ENCODE results near the gene CCKAR. TPM values are rescaled to one million over a fixed set of nuclear protein-coding genes. Genes with fewer than 3 reads are reported as not detected.

The CCKAR gene, protein sequence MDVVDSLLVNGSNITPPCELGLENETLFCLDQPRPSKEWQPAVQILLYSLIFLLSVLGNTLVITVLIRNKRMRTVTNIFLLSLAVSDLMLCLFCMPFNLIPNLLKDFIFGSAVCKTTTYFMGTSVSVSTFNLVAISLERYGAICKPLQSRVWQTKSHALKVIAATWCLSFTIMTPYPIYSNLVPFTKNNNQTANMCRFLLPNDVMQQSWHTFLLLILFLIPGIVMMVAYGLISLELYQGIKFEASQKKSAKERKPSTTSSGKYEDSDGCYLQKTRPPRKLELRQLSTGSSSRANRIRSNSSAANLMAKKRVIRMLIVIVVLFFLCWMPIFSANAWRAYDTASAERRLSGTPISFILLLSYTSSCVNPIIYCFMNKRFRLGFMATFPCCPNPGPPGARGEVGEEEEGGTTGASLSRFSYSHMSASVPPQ
- not detected in 2 replicates for total RNA-seq

GRCh38 chr4:26490111-26490959 lies at the start of gene CCKAR:
TSS of gene CCKAR (minus strand) at chr4:26490484. CDS start at chr4:26490267, 217 bp downstream.
- DNase-seq, result no peak
- Mint-ChIP-seq H3K36me3 (ENCODE audit: low read depth) (no peaks in the 10 kb centered on the region), H3K4me1 (no peaks in the 10 kb centered on the region), H3K27ac (no peak within 1 kb of the TSS), H3K4me3 (no peak within 1 kb of the TSS), H3K27me3 (peaks cover 9% of the 10 kb centered on the region), H3K9me3 (no peaks in the 10 kb centered on the region)
- intact Hi-C loops (cut with micrococcal nuclease), result no loop called here

GRCh38 chr4:26533685-26534084 lies 43.4 kb upstream of the CCKAR start:
- intact Hi-C loops (cut with micrococcal nuclease), result no loop called here
- Mint-ChIP-seq H3K27ac (no peak overlapping the region), H3K4me3 (no peak overlapping the region), H3K9me3 (no peaks in the 10 kb centered on the region), H3K4me1 (no peaks in the 10 kb centered on the region), H3K27me3 (no peaks in the 10 kb centered on the region), H3K36me3 (ENCODE audit: low read depth) (no peaks in the 10 kb centered on the region)
- no peak for DNase-seq

DNA sequence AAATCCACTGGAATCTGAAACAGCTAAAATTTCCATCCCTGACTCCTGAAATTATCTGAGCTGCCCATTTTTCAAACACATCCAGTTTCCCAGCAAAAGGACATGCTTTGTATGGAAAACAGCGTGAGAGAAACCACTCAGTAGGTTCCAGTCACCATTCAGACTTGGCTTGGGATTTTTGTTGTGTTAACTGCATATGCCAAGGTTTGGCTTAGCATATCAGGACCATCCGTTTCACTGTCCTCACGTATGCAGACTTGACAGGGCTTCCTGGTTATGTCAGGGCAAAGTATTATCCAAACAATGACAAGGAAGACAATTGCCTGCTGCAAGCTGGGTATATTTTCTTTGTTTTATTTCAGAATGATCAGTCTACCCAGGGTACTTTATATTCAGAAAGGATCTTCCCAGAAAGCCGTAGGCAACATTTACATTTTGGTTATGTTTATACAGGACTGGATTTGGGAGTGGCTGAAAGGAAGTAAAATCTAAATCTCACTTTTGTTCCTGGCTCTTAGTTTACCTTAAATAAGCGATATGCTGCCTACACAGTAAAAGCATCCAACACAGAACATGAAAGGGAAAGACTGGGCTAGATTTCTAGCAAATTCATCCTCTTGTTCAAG lies 41.3 kb upstream of the CCKAR start:
- Mint-ChIP-seq H3K4me3 (no peak overlapping the region), H3K9me3 (no peaks in the 10 kb centered on the region), H3K27ac (no peak overlapping the region), H3K4me1 (no peaks in the 10 kb centered on the region), H3K36me3 (ENCODE audit: low read depth) (no peaks in the 10 kb centered on the region), H3K27me3 (no peaks in the 10 kb centered on the region)
- intact Hi-C loops (cut with micrococcal nuclease), result no loop called here
- no peak for DNase-seq

GRCh38 chr4:26530099-26530498 lies 39.8 kb upstream of the CCKAR start:
- H3K36me3 Mint-ChIP-seq (ENCODE audit: low read depth), result no peaks in the 10 kb centered on the region
- DNase-seq, result no peak
- H3K4me3 Mint-ChIP-seq, result no peak overlapping the region

GRCh38 chr4:26529479-26529878 lies 39.2 kb upstream of the CCKAR start:
- H3K4me3 Mint-ChIP-seq, result no peak overlapping the region
- H3K27ac Mint-ChIP-seq, result no peak overlapping the region
- intact Hi-C loops (cut with micrococcal nuclease), result no loop called here
- no peaks in the 10 kb centered on the region for H3K36me3 Mint-ChIP-seq (ENCODE audit: low read depth)
- no peak for DNase-seq
- no peaks in the 10 kb centered on the region for H3K27me3 Mint-ChIP-seq
- no peaks in the 10 kb centered on the region for H3K4me1 Mint-ChIP-seq
- H3K9me3 Mint-ChIP-seq, result no peaks in the 10 kb centered on the region

More at GRCh38 chr4:26530099-26530498, 39.8 kb upstream of the CCKAR start:
- Mint-ChIP-seq H3K4me1 (no peaks in the 10 kb centered on the region), H3K27me3 (no peaks in the 10 kb centered on the region), H3K27ac (no peak overlapping the region), H3K9me3 (no peaks in the 10 kb centered on the region)
- intact Hi-C loops (cut with micrococcal nuclease), result no loop called here

DNA sequence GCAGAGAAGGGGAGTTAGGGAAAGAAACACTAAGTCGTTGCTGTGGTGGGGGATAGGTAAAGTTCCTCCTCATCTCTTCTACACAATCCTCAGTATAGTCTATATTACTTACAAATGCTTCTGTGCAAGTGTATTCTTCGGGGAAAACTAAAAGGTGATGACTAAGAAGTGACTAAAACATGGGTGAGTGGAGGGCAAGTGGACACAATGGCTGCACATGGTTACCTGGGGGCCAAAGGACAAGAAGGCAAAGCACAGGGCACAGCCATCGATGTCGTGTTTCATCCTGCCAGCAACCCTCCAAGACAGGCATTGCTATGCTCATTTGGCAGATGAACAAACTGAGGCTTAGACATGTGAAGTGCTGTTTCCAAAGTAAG lies 35.5 kb upstream of the CCKAR start:
- H3K27me3 Mint-ChIP-seq, result no peaks in the 10 kb centered on the region
- no peaks in the 10 kb centered on the region for H3K9me3 Mint-ChIP-seq
- no peak for DNase-seq

DNA sequence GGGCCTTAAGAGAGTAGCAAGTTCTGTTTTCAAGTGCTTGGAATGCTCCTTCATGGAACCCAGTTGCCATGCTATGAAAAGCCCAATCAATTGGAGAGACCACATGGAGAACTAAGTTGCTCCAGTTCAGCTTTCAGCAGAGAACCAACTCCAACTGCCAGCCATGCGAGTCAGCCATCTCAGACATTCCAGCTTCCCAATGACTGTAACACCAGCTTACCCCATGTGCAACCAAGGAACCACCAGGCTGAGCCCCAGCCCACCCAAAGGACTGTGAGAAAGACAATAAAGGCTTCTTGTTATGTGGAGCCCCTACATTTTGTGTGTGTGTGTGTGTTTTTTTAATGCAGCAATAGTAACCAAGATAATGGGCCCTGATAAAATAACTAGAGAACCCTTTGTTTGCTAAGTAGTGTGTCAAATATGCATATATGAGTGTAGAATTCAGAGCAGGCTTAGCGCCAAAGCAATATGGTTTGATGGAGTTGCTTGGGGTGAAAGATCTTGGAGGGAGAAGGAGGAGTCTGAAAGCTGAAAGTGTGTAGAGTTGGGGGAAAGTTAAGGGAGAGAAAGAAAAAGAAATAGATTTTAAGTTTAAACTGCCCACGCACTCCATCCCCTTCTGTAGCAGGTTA lies 35.0 kb upstream of the CCKAR start:
- DNase-seq, result no peak
- H3K27ac Mint-ChIP-seq, result no peak overlapping the region
- no peaks in the 10 kb centered on the region for H3K4me1 Mint-ChIP-seq
- H3K36me3 Mint-ChIP-seq (ENCODE audit: low read depth), result no peaks in the 10 kb centered on the region
- H3K9me3 Mint-ChIP-seq, result no peaks in the 10 kb centered on the region
- intact Hi-C loops (cut with micrococcal nuclease), result no loop called here
- H3K27me3 Mint-ChIP-seq, result peaks cover 2% of the 10 kb centered on the region
- no peak overlapping the region for H3K4me3 Mint-ChIP-seq

More for the DNA sequence above, 35.5 kb upstream of the CCKAR start:
- no peaks in the 10 kb centered on the region for H3K4me1 Mint-ChIP-seq
- no peaks in the 10 kb centered on the region for H3K36me3 Mint-ChIP-seq (ENCODE audit: low read depth)
- H3K4me3 Mint-ChIP-seq, result no peak overlapping the region
- H3K27ac Mint-ChIP-seq, result no peak overlapping the region
- intact Hi-C loops (cut with micrococcal nuclease), result no loop called here

DNA sequence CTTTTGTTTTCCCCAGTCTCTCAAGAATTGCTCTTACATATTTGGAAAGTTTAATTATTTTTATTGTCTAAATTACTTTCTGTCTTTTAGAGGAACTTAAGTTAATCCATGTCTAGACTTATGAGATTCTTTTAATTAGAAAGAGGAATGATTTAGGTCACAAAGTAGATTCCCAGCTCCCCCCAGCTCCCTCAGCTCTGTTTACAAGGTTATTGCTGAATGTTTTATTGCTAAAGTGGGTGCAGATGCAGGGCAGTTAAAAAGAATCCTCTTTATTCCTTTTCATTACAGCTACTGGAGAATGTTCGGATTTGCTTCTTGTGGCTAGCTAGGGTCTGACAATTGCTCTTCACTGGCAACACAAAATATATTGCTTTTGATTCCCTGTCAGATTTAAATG lies 33.7 kb upstream of the CCKAR start:
- no peak for DNase-seq
- intact Hi-C loops (cut with micrococcal nuclease), result no loop called here
- H3K27ac Mint-ChIP-seq, result no peak overlapping the region
- peaks cover 2% of the 10 kb centered on the region for H3K27me3 Mint-ChIP-seq
- H3K4me3 Mint-ChIP-seq, result no peak overlapping the region
- no peaks in the 10 kb centered on the region for H3K36me3 Mint-ChIP-seq (ENCODE audit: low read depth)
- no peaks in the 10 kb centered on the region for H3K4me1 Mint-ChIP-seq
- H3K9me3 Mint-ChIP-seq, result no peaks in the 10 kb centered on the region

DNA sequence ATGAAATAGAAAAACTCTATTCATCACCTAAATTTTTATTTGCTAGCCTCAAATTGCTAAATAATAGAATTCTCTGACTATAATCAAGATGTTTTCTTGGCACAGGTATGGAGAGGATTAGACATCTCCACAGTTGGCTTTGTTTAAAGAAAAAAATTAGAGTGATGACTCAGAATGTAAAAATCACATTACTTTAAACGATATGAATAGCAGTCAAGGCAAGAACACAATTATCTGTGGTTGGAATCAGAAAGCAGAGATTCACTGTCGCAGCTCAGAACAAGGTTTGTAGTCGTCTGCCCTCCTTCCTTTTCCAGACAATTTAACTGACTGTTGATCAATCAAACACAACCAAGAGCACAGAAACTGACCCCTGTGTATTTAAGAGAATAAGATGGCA lies 32.2 kb upstream of the CCKAR start:
- intact Hi-C loops (cut with micrococcal nuclease), result no loop called here
- Mint-ChIP-seq H3K27me3 (peaks cover 2% of the 10 kb centered on the region), H3K9me3 (no peaks in the 10 kb centered on the region), H3K4me1 (no peaks in the 10 kb centered on the region), H3K27ac (no peak overlapping the region), H3K4me3 (no peak overlapping the region), H3K36me3 (ENCODE audit: low read depth) (no peaks in the 10 kb centered on the region)
- no peak for DNase-seq

DNA sequence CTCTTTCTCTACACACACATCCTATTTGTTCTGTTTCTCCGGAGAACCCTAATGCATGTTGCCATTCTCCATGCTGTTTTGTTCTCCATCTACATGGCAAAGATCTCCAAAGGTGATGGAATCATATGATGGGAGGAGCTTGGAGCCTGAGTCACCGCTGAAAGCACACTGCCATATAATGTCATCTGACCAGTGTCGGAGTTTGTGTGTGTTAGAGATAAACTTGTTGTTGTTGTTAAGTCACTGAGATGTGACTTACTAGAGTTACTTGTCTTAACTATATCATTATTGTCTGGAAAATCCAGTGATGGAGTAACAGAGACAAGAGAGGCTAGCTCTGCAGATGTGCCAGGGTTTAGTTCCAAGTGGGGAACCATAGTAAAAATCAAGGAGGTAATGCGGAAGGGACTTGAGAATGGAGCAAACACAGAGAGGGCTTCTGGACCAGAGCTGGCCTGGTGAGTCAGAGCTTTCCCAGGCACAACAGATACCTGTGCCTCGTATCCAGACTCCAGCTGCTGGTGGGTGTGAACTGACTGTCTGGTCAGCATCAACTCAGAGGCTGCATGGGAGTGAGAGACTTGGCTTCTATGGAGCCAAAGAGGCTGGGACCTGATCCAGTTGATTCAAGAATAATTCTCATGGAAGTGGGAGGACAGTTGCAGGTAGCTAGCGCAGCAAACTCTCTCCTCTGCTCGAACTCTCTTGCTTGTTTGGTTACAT lies 30.6 kb upstream of the CCKAR start:
- intact Hi-C loops (cut with micrococcal nuclease), result no loop called here
- no peaks in the 10 kb centered on the region for H3K36me3 Mint-ChIP-seq (ENCODE audit: low read depth)

DNA sequence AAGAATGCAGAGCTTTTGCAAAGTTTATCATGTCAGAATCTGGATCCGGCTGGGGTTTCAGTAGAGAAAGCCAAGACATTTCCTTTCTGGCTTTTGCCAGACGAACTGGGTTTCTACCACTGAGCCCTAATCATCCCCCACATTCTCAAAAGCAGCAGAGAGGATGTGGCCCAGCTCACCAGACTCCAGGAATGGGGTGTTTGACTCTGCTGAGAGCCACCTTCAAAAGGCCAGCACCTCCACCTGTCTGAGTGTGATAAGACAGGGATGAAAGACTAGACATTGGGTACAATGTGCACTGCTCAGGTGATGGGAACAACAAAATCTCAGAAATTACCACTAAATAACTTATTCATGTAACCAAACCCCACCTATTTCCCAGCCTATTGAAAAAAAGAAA lies 25.7 kb upstream of the CCKAR start:
- no peak for DNase-seq
- H3K9me3 Mint-ChIP-seq, result no peaks in the 10 kb centered on the region
- H3K4me3 Mint-ChIP-seq, result no peak overlapping the region
- H3K27ac Mint-ChIP-seq, result no peak overlapping the region
- no peaks in the 10 kb centered on the region for H3K4me1 Mint-ChIP-seq
- intact Hi-C loops (cut with micrococcal nuclease), result no loop called here
- peaks cover 6% of the 10 kb centered on the region for H3K27me3 Mint-ChIP-seq
- H3K36me3 Mint-ChIP-seq (ENCODE audit: low read depth), result no peaks in the 10 kb centered on the region

More for the DNA sequence above, 30.6 kb upstream of the CCKAR start:
- no peaks in the 10 kb centered on the region for H3K4me1 Mint-ChIP-seq
- no peak overlapping the region for H3K4me3 Mint-ChIP-seq
- H3K27me3 Mint-ChIP-seq, result peaks cover 2% of the 10 kb centered on the region
- H3K27ac Mint-ChIP-seq, result no peak overlapping the region
- H3K9me3 Mint-ChIP-seq, result no peaks in the 10 kb centered on the region
- no peak for DNase-seq

GRCh38 chr4:26510334-26510964 lies 20.2 kb upstream of the CCKAR start:
- DNase-seq, result no peak
- Mint-ChIP-seq H3K4me1 (no peaks in the 10 kb centered on the region), H3K9me3 (no peaks in the 10 kb centered on the region), H3K4me3 (no peak overlapping the region), H3K36me3 (ENCODE audit: low read depth) (no peaks in the 10 kb centered on the region), H3K27me3 (peaks cover 5% of the 10 kb centered on the region), H3K27ac (no peak overlapping the region)
- intact Hi-C loops (cut with micrococcal nuclease), result no loop called here

All from activated CD4-positive, alpha-beta T cell treated with anti-CD3 and anti-CD28 coated beads, Interleukin-2, amount 10 ng/mL, durations not matched to agents 24 days and 14 days (primary cell).